ENCODE results near the gene DNASE1L2. TPM values are rescaled to one million over a fixed set of nuclear protein-coding genes. Genes with fewer than 3 reads are reported as not detected.
A peak's percentile ranks its signal among the peaks of the same experiment; 100 is the strongest.

DNASE1L2 gene
- total and polyA plus RNA-seq, 2 of the 4 experiments (the other 2 are of a cell fraction) = 0.18 to 0.75 TPM

DNA sequence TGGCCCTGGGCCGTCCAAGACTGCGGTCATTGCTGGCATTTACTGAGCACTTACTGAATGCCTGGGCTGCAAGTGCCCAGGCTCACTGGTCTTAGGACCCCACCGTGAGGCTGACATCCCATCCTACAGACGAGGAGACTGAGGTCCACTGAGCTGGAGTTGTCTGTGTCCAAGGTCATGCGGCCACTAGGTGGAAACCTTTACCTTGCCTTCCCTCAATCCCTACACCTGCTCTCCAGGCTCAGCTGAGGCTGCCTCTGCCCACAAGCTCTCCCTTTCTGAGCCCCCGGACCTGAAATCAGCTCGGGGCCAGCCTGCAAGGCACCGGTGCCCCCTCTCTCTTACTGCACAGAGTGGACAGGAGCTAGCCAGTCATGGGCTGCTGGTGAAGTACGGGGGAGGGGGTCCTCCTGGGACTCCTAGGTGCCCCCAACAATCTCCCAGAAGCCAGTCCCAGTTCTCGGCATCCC is 41.4 kb upstream of the DNASE1L2 start:
- POLR2A ChIA-PET (ENCODE audit: unreplicated experiment) = no interaction called here
- H2BK20ac ChIP-seq (ENCODE audit: low read depth, low read length) = no peak overlapping the region
- no peak overlapping the region for H3K14ac ChIP-seq (replicated peaks; ENCODE audit: low read depth, low read length)
- peaks cover 59% of the 10 kb centered on the region for H3K27me3 ChIP-seq (ENCODE audit: control insufficient read depth, insufficient read depth, low read length)
- intact Hi-C loops (cut with micrococcal nuclease) = no loop called here
- no peaks in the 10 kb centered on the region for H3K36me3 ChIP-seq (ENCODE audit: control insufficient read depth, insufficient read depth, low read length)
- CTCF ChIA-PET = no interaction called here
- H3K23ac ChIP-seq (ENCODE audit: low read depth, low read length) = no peak overlapping the region
- H2AK9ac ChIP-seq (replicated peaks; ENCODE audit: low read depth, low read length, poor library complexity) = no peak overlapping the region
- no peaks in the 10 kb centered on the region; the same call in 1 of the 2 replicates for H4K20me1 ChIP-seq (ENCODE audit: insufficient read depth, low read length)
- no peaks in the 10 kb centered on the region for H3K9me3 ChIP-seq (ENCODE audit: control insufficient read depth, insufficient read depth, low read length)
- 0 out of 2 replicates have a peak, but pooled peaks have one; percentile 21 for TF ChIP-seq SMC3 (IDR thresholded peaks at IDR 0.05; ENCODE audit: low read depth, low read length)
- no peak for TF ChIP-seq CEBPB (IDR thresholded peaks at IDR 0.05; ENCODE audit: low read depth, low read length)
- TF ChIP-seq NFE2L2 (IDR thresholded peaks at IDR 0.05; ENCODE audit: low read depth, low read length) = no peak
- no peak for TF ChIP-seq POLR2A (IDR thresholded peaks at IDR 0.05; ENCODE audit: low read depth, low read length)
- no peak for TF ChIP-seq MXI1 (IDR thresholded peaks at IDR 0.05; ENCODE audit: borderline replicate concordance, low read depth, low read length)
- TF ChIP-seq BHLHE40 (IDR thresholded peaks at IDR 0.05; ENCODE audit: low read depth, low read length) = no peak
- no peak for TF ChIP-seq FOS (IDR thresholded peaks at IDR 0.05; ENCODE audit: low read depth, low read length)
- TF ChIP-seq, protein P1, sequence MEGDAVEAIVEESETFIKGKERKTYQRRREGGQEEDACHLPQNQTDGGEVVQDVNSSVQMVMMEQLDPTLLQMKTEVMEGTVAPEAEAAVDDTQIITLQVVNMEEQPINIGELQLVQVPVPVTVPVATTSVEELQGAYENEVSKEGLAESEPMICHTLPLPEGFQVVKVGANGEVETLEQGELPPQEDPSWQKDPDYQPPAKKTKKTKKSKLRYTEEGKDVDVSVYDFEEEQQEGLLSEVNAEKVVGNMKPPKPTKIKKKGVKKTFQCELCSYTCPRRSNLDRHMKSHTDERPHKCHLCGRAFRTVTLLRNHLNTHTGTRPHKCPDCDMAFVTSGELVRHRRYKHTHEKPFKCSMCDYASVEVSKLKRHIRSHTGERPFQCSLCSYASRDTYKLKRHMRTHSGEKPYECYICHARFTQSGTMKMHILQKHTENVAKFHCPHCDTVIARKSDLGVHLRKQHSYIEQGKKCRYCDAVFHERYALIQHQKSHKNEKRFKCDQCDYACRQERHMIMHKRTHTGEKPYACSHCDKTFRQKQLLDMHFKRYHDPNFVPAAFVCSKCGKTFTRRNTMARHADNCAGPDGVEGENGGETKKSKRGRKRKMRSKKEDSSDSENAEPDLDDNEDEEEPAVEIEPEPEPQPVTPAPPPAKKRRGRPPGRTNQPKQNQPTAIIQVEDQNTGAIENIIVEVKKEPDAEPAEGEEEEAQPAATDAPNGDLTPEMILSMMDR (conservative IDR thresholded peaks at IDR 0.05; ENCODE audit: low read depth, low read length) = peak; percentile 34; the same call in 1 of the 2 replicates
- TF ChIP-seq, protein P2, sequence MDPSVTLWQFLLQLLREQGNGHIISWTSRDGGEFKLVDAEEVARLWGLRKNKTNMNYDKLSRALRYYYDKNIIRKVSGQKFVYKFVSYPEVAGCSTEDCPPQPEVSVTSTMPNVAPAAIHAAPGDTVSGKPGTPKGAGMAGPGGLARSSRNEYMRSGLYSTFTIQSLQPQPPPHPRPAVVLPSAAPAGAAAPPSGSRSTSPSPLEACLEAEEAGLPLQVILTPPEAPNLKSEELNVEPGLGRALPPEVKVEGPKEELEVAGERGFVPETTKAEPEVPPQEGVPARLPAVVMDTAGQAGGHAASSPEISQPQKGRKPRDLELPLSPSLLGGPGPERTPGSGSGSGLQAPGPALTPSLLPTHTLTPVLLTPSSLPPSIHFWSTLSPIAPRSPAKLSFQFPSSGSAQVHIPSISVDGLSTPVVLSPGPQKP (IDR thresholded peaks at IDR 0.05; ENCODE audit: borderline replicate concordance, low read depth, low read length) = no peak
- TF ChIP-seq RFX5 (IDR thresholded peaks at IDR 0.05; ENCODE audit: low read depth, low read length) = no peak
- TF ChIP-seq MAFK (IDR thresholded peaks at IDR 0.05; ENCODE audit: low read depth, low read length) = no peak
- no peak for TF ChIP-seq CHD1 (IDR thresholded peaks at IDR 0.05; ENCODE audit: low read depth, low read length)
- peak; percentile 17 for TF ChIP-seq RCOR1 (IDR thresholded peaks at IDR 0.05; ENCODE audit: insufficient replicate concordance, low read length)
- TF ChIP-seq RAD21 (IDR thresholded peaks at IDR 0.05; ENCODE audit: low read length) = peak; percentile 52
- no peak for TF ChIP-seq MAZ (IDR thresholded peaks at IDR 0.05; ENCODE audit: borderline replicate concordance, low read depth, low read length)
- TF ChIP-seq USF2 (IDR thresholded peaks at IDR 0.05; ENCODE audit: low read depth, low read length) = no peak
- H2BK15ac ChIP-seq (ENCODE audit: low read depth, low read length) = no peak overlapping the region
- no peak for ATAC-seq (ENCODE audit: low read depth)
- H3K56ac ChIP-seq (ENCODE audit: extremely low read depth, insufficient read depth, low read length) = no peak overlapping the region
- in situ Hi-C loops (cut with MboI; ENCODE audit: low sequenced_read_pairs) = no loop called here
- BruUV-seq (replicated peaks) = no TSS peak
- no peak overlapping the region for H2AFZ ChIP-seq (replicated peaks; ENCODE audit: low read length, poor library complexity)
- H2BK5ac ChIP-seq (ENCODE audit: low read depth, low read length, poor library complexity, severe bottlenecking) = no peak overlapping the region
- no peaks in the 10 kb centered on the region for H3K4me1 ChIP-seq (ENCODE audit: control insufficient read depth, insufficient read depth, low read length)
- no peak overlapping the region for H2AK5ac ChIP-seq (ENCODE audit: low read depth, low read length)
- no peak overlapping the region for H4K91ac ChIP-seq (ENCODE audit: insufficient read depth, low read depth, low read length)
- no peak overlapping the region for H3K4me3 ChIP-seq (ENCODE audit: insufficient read depth, low read depth, low read length)
- H3K4me2 ChIP-seq (ENCODE audit: low read depth, low read length) = no peak overlapping the region
- peak; percentile 39 for DNase-seq
- dilution Hi-C loops (cut with HindIII; ENCODE audit: low sequenced_read_pairs, unreplicated experiment) = no loop called here
- H3K27ac ChIP-seq (ENCODE audit: insufficient read depth, low read length) = no peak overlapping the region
- H3K18ac ChIP-seq (ENCODE audit: low read depth, low read length) = no peak overlapping the region
- H4K5ac ChIP-seq (ENCODE audit: low read depth, low read length) = no peak overlapping the region
- H3K79me1 ChIP-seq (ENCODE audit: low read depth in 1 of 2, low read length in 2 of 2) = no peaks in the 10 kb centered on the region
- no peaks in the 10 kb centered on the region for H3K9me1 ChIP-seq (ENCODE audit: insufficient read depth, low read length)
- no peak overlapping the region for H3K9ac ChIP-seq (ENCODE audit: low read depth, low read length)
- H2BK120ac ChIP-seq (ENCODE audit: low read depth, low read length) = no peak overlapping the region
- WGBS, 2 experiments (ENCODE audit: extremely low coverage in 2 of 2, insufficient read length in 1 of 2) = 39% methylated on average over 3 of the region's 10 CpGs; no CpG with 5 or more reads in 1 of the 2 experiments
- H4K8ac ChIP-seq (ENCODE audit: low read depth in 2 of 2, low read length in 2 of 2) = no peak overlapping the region
- no peak overlapping the region for H3K4ac ChIP-seq (ENCODE audit: low read depth, low read length)

All from IMR-90 (cell line).